ENCODE results near the gene ADAMTS15. TPM values are rescaled to one million over a fixed set of nuclear protein-coding genes. Genes with fewer than 3 reads are reported as not detected.

The ADAMTS15 gene
- total RNA-seq, 4 donors from 2014 or later: 8.4 to 11.8 (median 9.5) TPM

DNA sequence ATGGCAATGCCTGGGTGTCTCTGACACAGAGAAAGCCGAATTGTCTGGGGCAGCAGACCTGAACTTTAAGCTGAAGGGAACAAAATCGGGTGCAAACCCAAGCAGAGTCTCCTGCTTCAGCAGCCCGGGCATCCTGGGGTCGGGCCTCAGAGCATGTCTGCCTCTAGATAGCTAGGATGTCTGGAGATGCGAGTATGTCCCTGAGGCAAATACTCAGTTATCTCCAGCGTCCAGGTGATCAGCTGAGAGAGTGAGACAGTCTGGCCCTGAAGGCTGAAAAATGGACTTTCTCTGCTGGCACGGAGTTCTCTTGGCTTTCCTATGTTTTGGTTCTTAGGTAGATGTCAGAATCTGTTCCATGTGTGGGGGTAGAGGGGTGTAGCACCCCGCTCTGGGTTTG lies 23.3 kb upstream of the ADAMTS15 start:
- WGBS, 2 donors (ENCODE audit: low coverage in 1 of 2): 70 to 91% methylated on average over 2 to 3 of the region's 8 CpGs
- H3K4me3 ChIP-seq: no peak overlapping the region
- H3K36me3 ChIP-seq: no peaks in the 10 kb centered on the region
- H3K27me3 ChIP-seq: peaks cover 30% of the 10 kb centered on the region
- H3K9me3 ChIP-seq: no peaks in the 10 kb centered on the region
- H3K4me1 ChIP-seq: peaks cover 2 to 53% (median 17%) of the 10 kb centered on the region in 3 donors
- no peak for ATAC-seq
- TF ChIP-seq EP300 (IDR thresholded peaks at IDR 0.05) (no peak), POLR2AphosphoS5 (IDR thresholded peaks at IDR 0.05) (no peak), POLR2A (IDR thresholded peaks at IDR 0.05) (no peak), CTCF (IDR thresholded peaks at IDR 0.05) (no peak)
- H3K27ac ChIP-seq: peak overlapping the region in 1 of 4 donors; percentile 86

GRCh38 chr11:130426223-130426836 lies 22.1 kb upstream of the ADAMTS15 start:
- TF ChIP-seq POLR2AphosphoS5 (IDR thresholded peaks at IDR 0.05) (no peak), POLR2A (IDR thresholded peaks at IDR 0.05) (no peak), EP300 (IDR thresholded peaks at IDR 0.05) (no peak), CTCF (IDR thresholded peaks at IDR 0.05) (no peak)
- 53 to 57% methylated on average over 2 to 3 of the region's 5 CpGs for WGBS, 2 donors (ENCODE audit: low coverage in 1 of 2)
- Histone ChIP-seq H3K9me3 (no peaks in the 10 kb centered on the region), H3K4me3 (peak overlapping the region; percentile 64 to 68), H3K4me1 (peaks cover 0 to 44% (median 10%) of the 10 kb centered on the region in 3 donors), H3K27ac (peak overlapping the region in 3 of 4 donors; percentile 39 to 86 (median 65)), H3K36me3 (no peaks in the 10 kb centered on the region), H3K27me3 (peaks cover 34% of the 10 kb centered on the region)
- ATAC-seq: no peak

GRCh38 chr11:130426837-130427341 lies 21.6 kb upstream of the ADAMTS15 start:
- H3K9me3 ChIP-seq: no peaks in the 10 kb centered on the region
- H3K27ac ChIP-seq: peak overlapping the region in 3 of 4 donors; percentile 39 to 86 (median 65)
- no peaks in the 10 kb centered on the region for H3K36me3 ChIP-seq
- peak overlapping the region; percentile 64 to 68 for H3K4me3 ChIP-seq
- TF ChIP-seq EP300 (IDR thresholded peaks at IDR 0.05): no peak
- no peak for TF ChIP-seq POLR2AphosphoS5 (IDR thresholded peaks at IDR 0.05)
- TF ChIP-seq POLR2A (IDR thresholded peaks at IDR 0.05): no peak
- no peak for TF ChIP-seq CTCF (IDR thresholded peaks at IDR 0.05)
- 25 to 60% methylated on average over 2 to 14 of the region's 18 CpGs for WGBS, 2 donors (ENCODE audit: low coverage in 1 of 2)
- peaks cover 34% of the 10 kb centered on the region for H3K27me3 ChIP-seq
- H3K4me1 ChIP-seq: peaks cover 0 to 46% (median 9%) of the 10 kb centered on the region in 3 donors
- no peak for ATAC-seq

DNA sequence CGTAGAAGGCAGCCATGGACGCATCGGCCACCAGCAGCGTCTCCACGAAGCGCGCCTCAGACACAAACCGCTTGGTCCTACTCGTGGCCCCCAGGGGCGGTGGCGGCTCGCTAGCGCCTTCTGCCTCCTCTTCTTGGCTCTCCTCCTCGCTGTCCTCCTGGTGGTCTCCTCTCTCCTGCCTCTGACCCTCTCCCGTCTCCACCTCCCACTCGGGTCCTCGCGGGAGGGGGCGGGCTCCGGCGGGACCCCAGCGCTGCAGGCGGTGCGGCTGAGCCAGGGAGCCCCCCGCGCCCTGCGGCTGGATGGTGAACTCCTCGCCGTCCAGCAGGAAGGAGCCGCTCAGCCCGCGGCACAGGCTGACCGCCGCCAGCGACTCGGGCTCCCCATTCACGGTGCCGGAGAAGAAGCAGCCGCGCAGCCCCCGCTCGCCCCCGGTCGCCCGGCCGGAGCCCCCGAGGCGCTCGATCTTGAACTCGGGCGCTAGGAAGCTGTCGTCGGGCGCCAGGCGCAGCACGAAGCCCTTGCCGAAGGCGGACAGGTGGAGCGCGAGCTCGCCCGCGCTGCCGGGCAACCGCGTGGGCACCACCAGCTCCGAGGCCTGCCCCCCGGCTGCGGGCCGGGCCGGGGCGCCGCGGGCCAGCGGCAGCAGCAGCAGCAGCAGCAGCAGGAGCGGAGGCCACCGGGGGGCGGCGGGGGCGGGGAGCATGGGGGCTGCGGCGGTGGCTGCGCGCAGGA lies 20.7 kb upstream of the ADAMTS15 start:
- Histone ChIP-seq H3K36me3 (no peaks in the 10 kb centered on the region), H3K9me3 (no peaks in the 10 kb centered on the region), H3K27me3 (peaks cover 34% of the 10 kb centered on the region), H3K4me3 (peak overlapping the region; percentile 64 to 68), H3K4me1 (peaks cover 0 to 46% (median 9%) of the 10 kb centered on the region in 3 donors), H3K27ac (peak overlapping the region in 3 of 4 donors; percentile 40 to 86 (median 59))
- 0 to 3% methylated on average over 7 to 8 of the region's 84 CpGs for WGBS, 2 donors (ENCODE audit: low coverage in 1 of 2)
- peak in 3 of 4 experiments; percentile 35 to 64 (median 54) for TF ChIP-seq CTCF (IDR thresholded peaks at IDR 0.05)
- no peak for TF ChIP-seq EP300 (IDR thresholded peaks at IDR 0.05)
- ATAC-seq: peak; percentile 43
